OCI-LY3 (cell line): ENCODE results near the gene MSMO1.

Experiments
- H2AFZ ChIP-seq: fragments of 200-600, 300-600 bp; shearing (Covaris generic); 2 replicates; pipeline ENCODE4 v1.6.0; 2014; ENCODE audit warnings: antibody characterized with exemption, low read depth, low read length
- H3K27ac ChIP-seq: fragments of 200-600, 300-600 bp; sonication (generic); 2 replicates; pipeline ENCODE4 v1.5.1; 2014; ENCODE audit warnings: mild to moderate bottlenecking, low read length, moderate library complexity, mixed read lengths
- H3K27me3 ChIP-seq: fragments of 200-600, 300-600 bp; sonication (generic); 2 replicates; pipeline ENCODE4 v1.6.1; 2014; ENCODE audit warnings: low read depth, low read length, mixed read lengths
- H3K36me3 ChIP-seq: fragments of 200-600, 300-600 bp; sonication (generic); replicated peaks from 2 replicates; pipeline ENCODE3; 2014; ENCODE audit warnings: low read depth, low read length, mixed read lengths
- H3K4me1 ChIP-seq: fragments of 300-600, 200-600 bp; sonication (generic); 2 replicates; pipeline ENCODE4 v1.6.1; 2014; ENCODE audit warnings: low read length, mixed read lengths
- H3K4me2 ChIP-seq: fragments of 200-600, 300-600 bp; sonication (generic); 2 replicates; pipeline ENCODE4 v1.6.1; 2014; ENCODE audit warnings: low read length, mixed read lengths
- H3K4me3 ChIP-seq: fragments of 300-600, 200-600 bp; sonication (generic); 2 replicates; pipeline ENCODE4 v1.5.1; 2014; ENCODE audit warnings: antibody characterized with exemption, mild to moderate bottlenecking, low read length, moderate library complexity
- H3K79me2 ChIP-seq: fragments of 300-600, 200-600 bp; shearing (Covaris generic); 2 replicates; pipeline ENCODE4 v1.6.1; 2014; ENCODE audit warnings: mild to moderate bottlenecking, low read length, mixed read lengths
- H3K9ac ChIP-seq: fragments of 300-600, 200-600 bp; shearing (Covaris generic); 2 replicates; pipeline ENCODE4 v1.6.0; 2014; ENCODE audit warnings: mild to moderate bottlenecking, low read length, moderate library complexity
- H3K9me3 ChIP-seq: fragments of 200-600, 300-600 bp; shearing (Covaris generic); 2 replicates; pipeline ENCODE4 v1.6.1; 2014; ENCODE audit warnings: low read length, mixed read lengths; ENCODE audit not compliant: insufficient read depth
- H4K20me1 ChIP-seq: fragments of 200-600, 300-600 bp; sonication (generic); 2 replicates; pipeline ENCODE4 v1.6.1; 2016; ENCODE audit warnings: low read length, mixed read lengths; ENCODE audit not compliant: insufficient read depth
- CTCF ChIP-seq: fragments of 200-600, 300-600 bp; sonication (generic); IDR thresholded peaks from 2 replicates; pipeline ENCODE4 v1.5.1; 2014; ENCODE audit warnings: antibody characterized with exemption, low read length, low read depth
- EZH2phosphoT487 ChIP-seq: fragments of 200-600 bp; shearing (Covaris generic); IDR thresholded peaks from 2 replicates; pipeline ENCODE4 v1.6.1; 2018; ENCODE audit warnings: antibody characterized with exemption, mixed run types, low read depth

MSMO1 gene

GRCh38 chr4:165360985-165361670 is 33.7 kb downstream of the MSMO1 start:
- no peak overlapping the region for H3K4me2 ChIP-seq
- H4K20me1 ChIP-seq: no peaks in the 10 kb centered on the region
- H2AFZ ChIP-seq: no peak overlapping the region
- H3K9ac ChIP-seq: no peak overlapping the region
- no peaks in the 10 kb centered on the region for H3K36me3 ChIP-seq
- TF ChIP-seq EZH2phosphoT487 (no peak), CTCF (no peak)
- no peaks in the 10 kb centered on the region for H3K9me3 ChIP-seq
- H3K4me3 ChIP-seq: no peak overlapping the region
- no peaks in the 10 kb centered on the region for H3K4me1 ChIP-seq
- H3K79me2 ChIP-seq: no peaks in the 10 kb centered on the region
- H3K27ac ChIP-seq: no peak overlapping the region
- H3K27me3 ChIP-seq: peaks cover 6% of the 10 kb centered on the region; the same call in 1 of the 2 replicates

DNA sequence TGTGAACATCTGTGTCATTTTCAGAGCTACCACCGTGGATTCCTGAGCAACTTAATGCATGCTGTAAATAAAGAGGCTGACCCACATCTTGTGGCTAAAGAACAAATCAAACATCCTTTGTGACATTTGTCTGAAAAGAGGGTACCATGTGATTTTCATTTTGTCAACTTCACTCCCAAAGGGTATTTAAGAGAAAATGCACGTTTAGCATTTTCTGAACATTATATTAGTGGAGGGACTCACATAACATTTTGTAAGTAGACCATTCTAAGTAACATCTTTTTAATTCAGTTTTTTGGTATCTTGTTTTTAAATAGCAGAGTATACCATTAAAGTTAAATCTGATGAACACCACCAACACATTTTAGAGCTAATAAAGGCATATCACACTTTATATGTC is 34.3 kb downstream of the MSMO1 start:
- TF ChIP-seq CTCF (no peak), EZH2phosphoT487 (no peak)
- Histone ChIP-seq H3K36me3 (no peaks in the 10 kb centered on the region), H3K9ac (no peak overlapping the region), H3K27ac (no peak overlapping the region), H3K4me3 (no peak overlapping the region), H2AFZ (no peak overlapping the region), H3K4me1 (no peaks in the 10 kb centered on the region), H3K9me3 (no peaks in the 10 kb centered on the region), H3K4me2 (no peak overlapping the region), H3K79me2 (no peaks in the 10 kb centered on the region), H3K27me3 (peaks cover 6% of the 10 kb centered on the region; the same call in 1 of the 2 replicates), H4K20me1 (no peaks in the 10 kb centered on the region)

DNA sequence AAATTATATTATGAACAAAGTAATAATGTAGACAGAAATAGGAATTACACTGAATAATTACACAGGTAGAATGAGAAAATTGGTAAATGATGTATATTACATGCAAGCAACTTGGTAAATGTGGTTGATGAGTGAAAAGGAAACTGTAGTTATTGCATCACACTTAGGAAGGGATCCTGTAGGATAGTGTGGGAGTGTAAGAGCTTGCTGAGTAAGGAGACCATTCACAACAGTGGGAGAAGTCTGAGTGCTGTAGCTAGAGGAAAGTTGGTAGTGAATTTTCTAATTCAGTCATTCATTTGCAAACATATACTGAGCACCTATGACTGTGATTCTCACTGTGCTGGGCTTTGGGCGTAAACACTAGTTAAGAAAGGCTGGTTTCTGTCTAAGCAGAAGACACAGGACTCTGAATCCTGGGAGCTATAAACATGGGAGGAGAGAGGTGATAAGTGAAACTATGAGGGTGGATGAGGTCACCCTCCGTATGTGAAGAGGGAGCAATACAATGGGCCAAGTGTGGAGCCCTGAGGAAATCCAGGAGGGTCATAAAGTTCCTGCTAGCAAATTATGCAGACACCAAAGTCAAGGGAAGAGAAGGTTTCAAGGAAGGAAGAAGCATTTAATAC is 37.1 kb downstream of the MSMO1 start:
- Histone ChIP-seq H3K9ac (no peak overlapping the region), H3K4me1 (no peaks in the 10 kb centered on the region), H3K4me3 (no peak overlapping the region), H3K27ac (no peak overlapping the region), H3K4me2 (no peak overlapping the region), H3K36me3 (no peaks in the 10 kb centered on the region), H3K9me3 (no peaks in the 10 kb centered on the region), H3K79me2 (no peaks in the 10 kb centered on the region), H2AFZ (no peak overlapping the region), H3K27me3 (peaks cover 6% of the 10 kb centered on the region; the same call in 1 of the 2 replicates), H4K20me1 (no peaks in the 10 kb centered on the region)
- TF ChIP-seq EZH2phosphoT487 (no peak), CTCF (no peak)

GRCh38 chr4:165367040-165367439 is 39.6 kb downstream of the MSMO1 start:
- Histone ChIP-seq H3K79me2 (no peaks in the 10 kb centered on the region), H4K20me1 (no peaks in the 10 kb centered on the region), H3K9me3 (no peaks in the 10 kb centered on the region), H3K4me2 (no peak overlapping the region), H3K9ac (no peak overlapping the region), H3K4me1 (no peaks in the 10 kb centered on the region), H3K4me3 (no peak overlapping the region), H3K27me3 (no peaks in the 10 kb centered on the region), H3K36me3 (no peaks in the 10 kb centered on the region), H3K27ac (no peak overlapping the region), H2AFZ (no peak overlapping the region)
- no peak for TF ChIP-seq CTCF
- TF ChIP-seq EZH2phosphoT487: no peak
